H9 (cell line): ENCODE measurements around the gene SNRNP40. TPM values are rescaled to one million over a fixed set of nuclear protein-coding genes. Genes with fewer than 3 reads are reported as not detected.

Source experiments
- DNase-seq: peaks from one replicate; pipeline ENCODE4 v3.0.0-alpha.2; 2017
- H2AFZ ChIP-seq: one replicate; pipeline ENCODE4 v1.6.1; 2013; ENCODE audit warnings: mild to moderate bottlenecking, low read length, control low read depth, moderate library complexity
- H2AK5ac ChIP-seq: 2 replicates; pipeline ENCODE4 v1.6.1; 2013; ENCODE audit warnings: low read length, control low read depth, mixed read lengths; ENCODE audit not compliant: insufficient read length
- H2BK120ac ChIP-seq: one replicate; pipeline ENCODE4 v1.6.1; 2013; ENCODE audit warnings: low read depth, mild to moderate bottlenecking, low read length, control low read depth, inconsistent platforms; ENCODE audit not compliant: poor library complexity, severe bottlenecking
- H2BK12ac ChIP-seq: 2 replicates; pipeline ENCODE4 v1.6.1; 2013; ENCODE audit warnings: low read length, control low read depth, mixed read lengths, low read depth; ENCODE audit not compliant: insufficient read length
- H2BK15ac ChIP-seq: 2 replicates; pipeline ENCODE4 v1.6.1; 2013; ENCODE audit warnings: low read depth, low read length, control low read depth
- H2BK20ac ChIP-seq: one replicate; pipeline ENCODE4 v1.6.1; 2013; ENCODE audit warnings: low read depth, mild to moderate bottlenecking, low read length, control low read depth, inconsistent platforms; ENCODE audit not compliant: poor library complexity, severe bottlenecking
- H2BK5ac ChIP-seq: 2 replicates; pipeline ENCODE4 v1.6.1; 2013; ENCODE audit warnings: low read length, control low read depth, mixed read lengths; ENCODE audit not compliant: insufficient read length
- H3K14ac ChIP-seq: 2 replicates; pipeline ENCODE4 v1.6.1; 2013; ENCODE audit warnings: low read length, control low read depth; ENCODE audit not compliant: insufficient read depth
- H3K18ac ChIP-seq: 2 replicates; pipeline ENCODE4 v1.6.1; 2013; ENCODE audit warnings: low read depth, mild to moderate bottlenecking, mixed read lengths, low read length, control low read depth; ENCODE audit not compliant: insufficient read length
- H3K23ac ChIP-seq: 2 replicates; pipeline ENCODE4 v1.6.1; 2013; ENCODE audit warnings: low read length, control low read depth, mixed read lengths, low read depth; ENCODE audit not compliant: insufficient read length
- H3K23me2 ChIP-seq: 2 replicates; pipeline ENCODE4 v1.6.1; 2013; ENCODE audit warnings: low read depth, mild to moderate bottlenecking, mixed read lengths, low read length, control low read depth; ENCODE audit not compliant: insufficient read length, poor library complexity, severe bottlenecking
- H3K27ac ChIP-seq: 2 replicates; pipeline ENCODE4 v1.5.1; 2013; ENCODE audit warnings: low read length, control low read depth, mixed read lengths, low read depth; ENCODE audit not compliant: insufficient read length
- H3K27me3 ChIP-seq: 2 replicates; pipeline ENCODE4 v1.6.1; 2013; ENCODE audit warnings: low read length, control low read depth, inconsistent platforms; ENCODE audit not compliant: insufficient read depth
- H3K4ac ChIP-seq: 2 replicates; pipeline ENCODE4 v1.6.1; 2013; ENCODE audit warnings: low read depth, mild to moderate bottlenecking, control low read depth, inconsistent platforms, low read length, moderate library complexity
- H3K4me1 ChIP-seq: 2 replicates; pipeline ENCODE4 v1.6.1; 2013; ENCODE audit warnings: low read length, control low read depth, inconsistent platforms; ENCODE audit not compliant: insufficient read depth
- H3K4me2 ChIP-seq: 2 replicates; pipeline ENCODE4 v1.6.1; 2013; ENCODE audit warnings: low read length, control low read depth, mixed read lengths; ENCODE audit not compliant: insufficient read length, insufficient read depth
- H3K56ac ChIP-seq: 2 replicates; pipeline ENCODE4 v1.6.1; 2013; ENCODE audit warnings: low read depth, mild to moderate bottlenecking, mixed read lengths, low read length, control low read depth; ENCODE audit not compliant: insufficient read length
- H3K79me1 ChIP-seq: 2 replicates; pipeline ENCODE4 v1.6.1; 2013; ENCODE audit warnings: low read depth, mild to moderate bottlenecking, moderate library complexity, low read length, control low read depth, inconsistent platforms; ENCODE audit not compliant: insufficient read depth, poor library complexity, severe bottlenecking
- H3K79me2 ChIP-seq: 2 replicates; pipeline ENCODE4 v1.6.1; 2013; ENCODE audit warnings: low read length, control low read depth, inconsistent platforms; ENCODE audit not compliant: insufficient read depth
- H3K9ac ChIP-seq: 2 replicates; pipeline ENCODE4 v1.6.1; 2013; ENCODE audit warnings: low read length, control low read depth, mixed read lengths; ENCODE audit not compliant: insufficient read length; ENCODE audit errors: extremely low read depth
- H3K9me3 ChIP-seq: one replicate; pipeline ENCODE4 v1.6.1; 2013; ENCODE audit warnings: low read depth, low read length, inconsistent platforms; ENCODE audit not compliant: control insufficient read depth
- H3T11ph ChIP-seq: one replicate; pipeline ENCODE4 v1.6.1; 2013; ENCODE audit warnings: mild to moderate bottlenecking, low read length, control low read depth, inconsistent platforms
- H4K20me1 ChIP-seq: one replicate; pipeline ENCODE4 v1.6.1; 2013; ENCODE audit not compliant: control insufficient read depth, insufficient read length, insufficient read depth
- H4K5ac ChIP-seq: 2 replicates; pipeline ENCODE4 v1.6.1; 2013; ENCODE audit warnings: low read depth, mild to moderate bottlenecking, mixed read lengths, low read length, control low read depth; ENCODE audit not compliant: insufficient read length
- H4K8ac ChIP-seq: replicated peaks from 2 replicates; pipeline ENCODE4 v1.6.1; 2013; ENCODE audit warnings: low read length, control low read depth, mixed read lengths, low read depth; ENCODE audit not compliant: insufficient read length
- H4K91ac ChIP-seq: 2 replicates; pipeline ENCODE4 v1.6.1; 2013; ENCODE audit warnings: low read depth, mild to moderate bottlenecking, moderate library complexity, mixed read lengths, low read length, control low read depth; ENCODE audit not compliant: insufficient read length
- H3K27ac Mint-ChIP-seq, 3 experiments: 2 replicates in 2 of 3; 3 replicates in 1 of 3; pipeline ENCODE4 v1.8.0; 2020 to 2021; ENCODE audit warnings: mixed read lengths in 3 of 3, mild to moderate bottlenecking in 1 of 3, moderate library complexity in 1 of 3
- H3K27me3 Mint-ChIP-seq: 2 replicates; pipeline ENCODE4 v1.8.0; 2021; ENCODE audit warnings: low read depth, mild to moderate bottlenecking, moderate library complexity, mixed read lengths
- H3K36me3 Mint-ChIP-seq, 3 experiments: 2 replicates in 2 of 3; 3 replicates in 1 of 3; pipeline ENCODE4 v1.8.0; 2020 to 2021; ENCODE audit warnings: low read depth in 3 of 3, mixed read lengths in 3 of 3; ENCODE audit not compliant: insufficient read depth in 1 of 3
- H3K4me1 Mint-ChIP-seq, 2 experiments: 2 replicates each; pipeline ENCODE4 v1.8.0; 2020; ENCODE audit warnings: mixed read lengths in 2 of 2
- H3K4me3 Mint-ChIP-seq, 2 experiments: 2 replicates in 1 of 2; 3 replicates in 1 of 2; pipeline ENCODE4 v1.8.0; 2020 to 2021; ENCODE audit warnings: mild to moderate bottlenecking in 2 of 2, mixed read lengths in 2 of 2, moderate library complexity in 1 of 2
- H3K9me3 Mint-ChIP-seq, 2 experiments: 2 replicates in 1 of 2; 3 replicates in 1 of 2; pipeline ENCODE4 v1.8.0; 2020; ENCODE audit warnings: mild to moderate bottlenecking in 2 of 2, mixed read lengths in 2 of 2, moderate library complexity in 1 of 2
- CTCF ChIP-seq: fragments of 200-600 bp; sonication (generic); conservative IDR thresholded peaks from 3 replicates; pipeline ENCODE4 v1.8.0; 2021; ENCODE audit warnings: antibody characterized with exemption, mild to moderate bottlenecking
- WGBS: extraction: QIAGEN DNeasy Blood & Tissue Kit; methylation state at CpG from one replicate; pipeline ENCODE4 v1.1.7; 2013; ENCODE audit warnings: missing lambda C conversion rate, low lambda C conversion rate, mixed read lengths; ENCODE audit not compliant: insufficient read length; ENCODE audit errors: extremely low coverage; 5-methylcytosine and 5-hydroxymethylcytosine counted together
- total RNA-seq: library from RNA; stranded (reverse); gene quantifications from 2 replicates; pipeline ENCODE4 v1.2.1, GENCODE V29; 2021

SNRNP40 gene
- total RNA-seq, 1 experiment from 2014 or later: 132 TPM

DNA sequence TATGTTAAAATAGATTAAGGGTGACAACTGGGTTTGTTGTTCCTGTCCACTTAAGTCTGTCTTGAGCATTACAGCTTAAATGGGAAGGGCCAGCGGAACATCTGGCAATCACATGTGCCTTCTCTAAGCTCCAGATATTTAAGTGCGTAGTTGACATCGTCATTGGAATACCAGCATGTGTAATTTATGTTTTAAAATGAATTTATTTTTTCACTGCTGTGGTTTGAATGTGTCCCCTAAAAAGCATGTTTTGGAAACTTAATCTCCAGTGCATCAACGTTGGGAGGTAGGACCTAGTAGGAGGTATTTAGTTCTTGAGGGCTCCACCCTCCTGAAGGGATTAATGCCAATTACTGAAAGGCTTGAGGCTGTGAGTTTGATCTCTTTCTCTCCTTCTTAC is 13.6 kb upstream of the SNRNP40 start:
- Mint-ChIP-seq H3K27me3 (no peaks in the 10 kb centered on the region; the same call in 1 of the 2 replicates), H3K4me1 (peaks cover 0 to 8% of the 10 kb centered on the region in 2 experiments; a peak in 2 of 4 replicates), H3K9me3 (no peaks in the 10 kb centered on the region), H3K4me3 (no peak overlapping the region), H3K27ac (no peak overlapping the region), H3K36me3 (peaks cover 24 to 56% (median 32%) of the 10 kb centered on the region in 3 experiments)
- no peak overlapping the region for H2BK12ac ChIP-seq
- H2BK20ac ChIP-seq: no peak overlapping the region
- no peak overlapping the region for H3K9ac ChIP-seq
- H2BK5ac ChIP-seq: no peak overlapping the region
- no peak overlapping the region for H2AFZ ChIP-seq
- no peak overlapping the region for H3K23ac ChIP-seq
- H2BK15ac ChIP-seq: no peak overlapping the region
- no peaks in the 10 kb centered on the region for H3K79me1 ChIP-seq
- no peaks in the 10 kb centered on the region for H3K23me2 ChIP-seq
- H2BK120ac ChIP-seq: no peak overlapping the region
- H4K91ac ChIP-seq: no peak overlapping the region
- no peak overlapping the region for H3K4me2 ChIP-seq
- WGBS: no CpG with 5 or more reads among the region's 4 CpGs
- no peak overlapping the region for H3T11ph ChIP-seq
- H3K27me3 ChIP-seq: no peaks in the 10 kb centered on the region
- H3K18ac ChIP-seq: no peak overlapping the region
- peaks cover 3% of the 10 kb centered on the region; the same call in 1 of the 2 replicates for H3K79me2 ChIP-seq
- no peak overlapping the region for H3K27ac ChIP-seq
- no peaks in the 10 kb centered on the region for H3K9me3 ChIP-seq
- H3K56ac ChIP-seq: no peak overlapping the region
- no peaks in the 10 kb centered on the region; the same call in 1 of the 2 replicates for H3K4me1 ChIP-seq
- H4K20me1 ChIP-seq: no peaks in the 10 kb centered on the region
- H4K8ac ChIP-seq: no peak overlapping the region
- no peak overlapping the region for H3K4ac ChIP-seq
- no peak overlapping the region for H3K14ac ChIP-seq
- no peak for TF ChIP-seq CTCF
- no peak overlapping the region for H2AK5ac ChIP-seq
- H4K5ac ChIP-seq: no peak overlapping the region
- DNase-seq: no peak
